IPS DF 19.7 (cell line): ENCODE measurements around the gene PLA2G4A.

Source experiments
- DNase-seq: peaks from one replicate; pipeline ENCODE4 v3.0.0-alpha.2; 2013; ENCODE audit warnings: low read depth, low spot score

Gene PLA2G4A

GRCh38 chr1:187013582-187014200 is 184.9 kb downstream of the PLA2G4A start:
- no peak for DNase-seq

DNA sequence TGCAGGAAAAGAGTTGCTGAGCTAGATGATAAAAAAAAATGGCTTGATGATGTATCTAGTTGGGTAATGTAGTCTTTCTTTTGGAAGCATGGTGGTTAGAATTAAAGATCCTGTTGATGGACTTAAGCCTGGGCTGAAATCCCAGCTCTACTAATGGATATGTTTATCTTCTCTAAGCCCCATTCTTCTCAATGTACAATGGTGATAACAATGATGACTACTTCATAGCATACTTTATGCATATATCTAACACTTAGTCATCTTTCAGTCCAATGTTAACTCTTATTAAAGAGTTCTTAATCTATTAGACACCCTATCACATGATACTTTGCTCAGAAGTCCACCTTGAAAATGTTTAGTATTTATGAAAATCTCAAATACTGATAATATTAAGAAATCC is 189.5 kb downstream of the PLA2G4A start:
- no peak for DNase-seq

DNA sequence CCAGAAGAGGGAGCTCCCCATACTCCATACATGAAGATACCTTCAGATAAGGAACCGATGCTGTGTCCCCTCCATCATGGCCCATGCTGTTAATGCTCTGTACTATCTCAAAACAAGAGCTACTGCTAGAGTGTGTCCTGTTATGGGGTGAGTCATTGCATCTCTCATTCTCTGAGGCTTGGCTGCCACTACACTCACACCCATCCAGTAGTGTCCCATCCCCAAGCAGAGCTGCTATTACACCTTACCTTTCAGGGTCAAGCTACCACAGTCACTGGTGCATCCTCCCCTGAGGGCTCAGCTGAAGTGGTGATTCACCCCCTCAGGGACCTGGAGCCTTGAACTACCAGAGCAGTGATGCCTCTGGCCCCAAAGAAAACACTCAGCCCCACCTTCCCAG is 198.5 kb downstream of the PLA2G4A start:
- DNase-seq: no peak

GRCh38 chr1:187032316-187032981 is 203.7 kb downstream of the PLA2G4A start:
- DNase-seq: no peak

DNA sequence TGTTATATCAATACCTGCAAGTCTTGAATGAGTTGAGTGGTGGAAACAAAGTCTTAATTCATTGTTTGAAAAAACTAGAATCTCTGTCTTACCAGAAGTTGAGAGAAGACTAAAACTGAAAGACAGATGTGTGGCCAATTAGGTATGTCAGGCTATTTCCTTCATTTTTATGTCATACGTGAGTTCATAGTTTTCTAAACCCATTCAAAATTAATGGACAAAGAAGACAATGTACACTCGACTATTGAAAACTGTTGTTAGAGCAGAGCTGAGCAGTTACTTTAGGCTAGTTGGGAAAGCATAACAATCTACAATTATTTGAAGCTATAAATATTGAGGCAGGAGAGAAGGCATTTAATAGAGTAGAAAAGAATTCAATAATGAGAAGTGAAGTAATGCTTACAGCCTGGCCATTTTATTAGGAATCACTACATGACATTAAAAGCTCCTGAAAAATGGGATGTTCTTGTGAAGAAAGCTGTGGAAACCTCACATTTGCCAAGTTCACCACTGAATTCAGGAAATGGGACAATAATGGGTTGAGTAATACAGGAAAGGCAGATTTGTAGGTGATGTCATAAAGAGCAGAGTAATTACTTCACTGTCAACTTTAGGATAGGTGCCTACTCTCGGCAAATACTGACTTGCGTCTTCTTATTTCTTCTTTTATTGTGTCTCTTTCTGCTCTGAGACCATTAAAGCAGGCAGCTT is 204.4 kb downstream of the PLA2G4A start:
- no peak for DNase-seq

DNA sequence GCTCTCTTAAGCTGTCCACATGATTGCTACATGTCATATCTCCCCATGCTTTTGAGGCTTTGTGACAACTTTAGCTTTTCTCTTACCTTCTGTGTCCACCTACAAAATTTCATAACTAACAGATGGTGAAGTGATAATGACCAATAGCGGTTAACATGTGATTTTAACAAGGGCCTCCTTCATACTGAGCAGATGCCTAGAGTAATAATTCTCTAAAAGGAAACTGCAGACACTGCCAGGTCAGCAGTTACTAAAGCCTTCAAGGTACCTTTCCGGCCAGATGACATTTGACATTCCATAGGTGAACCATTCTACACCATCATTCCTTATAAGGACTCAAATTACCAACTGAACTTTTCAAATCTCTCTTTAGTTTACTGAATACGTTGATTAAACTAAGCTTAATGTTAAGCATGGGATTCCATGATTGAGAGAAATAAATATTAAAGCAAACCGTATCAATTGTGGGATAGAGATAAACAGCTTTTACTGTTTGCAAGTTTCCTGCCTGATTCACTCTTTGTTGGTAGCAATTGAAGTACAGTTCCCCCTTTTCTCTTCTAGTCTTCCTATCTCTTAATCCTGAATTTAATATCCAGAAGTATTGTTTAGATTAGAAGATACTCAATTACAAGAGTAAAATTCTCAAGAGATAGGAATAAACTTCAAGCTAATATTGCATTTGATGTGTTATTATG is 205.1 kb downstream of the PLA2G4A start:
- DNase-seq: no peak

DNA sequence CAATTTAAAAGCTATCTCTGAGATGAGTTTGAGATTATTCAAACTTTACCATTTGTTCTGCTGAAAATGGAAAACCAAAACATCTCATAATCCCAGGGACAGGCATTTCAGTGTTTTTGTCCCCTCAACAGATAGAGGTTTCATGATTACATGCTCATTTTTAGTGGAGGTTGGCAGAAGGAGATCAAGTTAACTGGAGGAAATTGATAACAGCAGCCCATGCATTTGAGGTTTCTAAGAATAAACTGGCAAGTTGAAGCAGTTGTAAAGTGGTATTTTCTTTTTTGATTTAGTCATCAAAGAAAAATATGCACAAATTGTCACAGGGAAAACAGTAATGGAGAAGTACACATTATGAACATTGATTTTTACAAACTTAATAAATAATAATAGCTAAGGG is 205.8 kb downstream of the PLA2G4A start:
- no peak for DNase-seq

DNA sequence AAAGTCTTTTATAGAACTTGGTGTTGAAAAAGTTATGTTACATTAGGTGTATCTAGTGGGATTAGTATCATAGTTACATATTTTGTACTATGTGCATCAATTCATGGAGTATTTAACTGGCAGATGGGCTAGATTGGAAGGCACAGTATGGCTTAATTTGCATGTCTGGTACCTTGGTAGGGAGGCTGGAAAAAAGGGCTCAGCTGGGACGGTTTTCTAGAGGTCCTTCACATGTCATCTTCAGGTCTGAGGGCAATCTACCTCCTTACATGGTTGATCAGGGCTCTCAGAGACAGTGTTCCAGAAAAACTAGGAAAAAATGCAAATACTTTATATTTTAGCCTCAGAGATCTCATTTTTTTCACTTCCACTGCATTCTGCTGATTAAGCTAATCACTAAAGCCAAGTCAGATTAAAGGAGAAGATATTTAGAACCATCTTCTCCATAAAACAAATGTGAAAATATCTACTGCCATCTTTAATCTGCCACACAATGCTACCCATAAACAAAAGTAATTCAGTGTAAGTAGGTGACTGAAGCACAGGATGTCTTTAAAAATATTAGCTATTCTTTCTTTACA is 209.3 kb downstream of the PLA2G4A start:
- no peak for DNase-seq
